COR-L47 (cell line): ENCODE measurements around the gene GNG12.

Experiments
- DNase-seq: peaks from one replicate; lab custom pipeline; 2025; lab: John Stamatoyannopoulos, UW

Gene GNG12

GRCh38 chr1:67814121-67814772 lies 19.0 kb downstream of the GNG12 start:
- DNase-seq: peak; percentile 40

DNA sequence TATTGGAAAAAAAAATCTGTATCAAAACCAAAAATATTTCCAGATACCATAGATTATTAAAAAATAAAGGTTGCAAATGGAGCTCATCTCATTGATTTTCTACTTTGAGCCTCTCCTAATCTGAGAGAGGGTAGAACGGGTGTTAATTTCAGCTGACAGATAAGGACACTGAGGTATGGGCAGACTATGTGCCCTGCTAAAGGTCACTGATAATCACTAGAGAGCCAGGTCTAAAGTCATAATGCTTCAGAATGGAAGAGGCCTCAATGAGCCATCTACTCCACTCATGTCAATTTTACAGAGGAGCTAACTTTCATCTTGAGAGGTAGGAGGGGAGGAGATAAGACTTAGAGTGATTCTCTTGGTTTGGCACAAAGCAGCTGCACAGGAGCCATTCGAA lies 21.0 kb downstream of the GNG12 start:
- no peak for DNase-seq

DNA sequence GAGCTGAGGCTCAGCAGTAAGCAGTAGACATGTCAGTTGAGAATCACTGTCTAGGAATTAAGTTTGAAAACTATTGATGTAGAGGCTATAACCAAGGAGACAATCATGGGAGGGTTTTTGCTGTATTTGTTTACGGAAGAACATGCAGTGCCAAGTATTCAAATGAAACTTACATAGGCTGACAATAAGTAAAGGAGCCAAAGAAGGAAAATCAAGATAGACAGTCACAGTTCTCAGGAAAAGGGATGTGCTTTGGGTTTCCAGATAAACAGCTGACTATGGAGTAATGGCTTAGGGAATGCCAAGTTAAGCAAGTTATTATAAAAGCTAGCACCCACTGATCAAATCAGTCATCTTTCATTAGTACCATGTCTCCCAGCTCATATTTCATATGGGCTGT lies 21.5 kb downstream of the GNG12 start:
- DNase-seq: no peak

- DNase-seq: no peak
These were observed 23.4 kb downstream of the GNG12 start for GRCh38 chr1:67809887-67810286.

DNA sequence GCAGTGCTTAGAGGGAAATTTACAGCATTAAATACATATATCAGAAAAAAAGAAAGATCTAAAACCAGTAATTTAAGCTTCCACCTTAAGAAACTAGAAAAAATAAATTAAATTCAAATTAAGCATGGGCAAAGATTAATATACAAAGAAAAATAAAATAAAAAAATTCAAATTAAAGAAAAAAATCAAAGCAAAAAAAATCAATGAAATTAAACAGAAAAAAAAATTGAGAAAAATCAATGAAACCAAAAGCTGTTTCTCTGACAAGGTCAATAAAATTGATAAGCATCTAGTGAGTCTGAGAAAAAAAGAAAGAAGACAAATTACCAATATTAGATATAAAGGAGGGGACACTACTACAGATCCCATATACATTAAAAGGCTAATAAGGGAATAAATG lies 26.0 kb downstream of the GNG12 start:
- DNase-seq: no peak

- DNase-seq: no peak
These were observed 28.6 kb downstream of the GNG12 start for GRCh38 chr1:67804710-67805109.

DNA sequence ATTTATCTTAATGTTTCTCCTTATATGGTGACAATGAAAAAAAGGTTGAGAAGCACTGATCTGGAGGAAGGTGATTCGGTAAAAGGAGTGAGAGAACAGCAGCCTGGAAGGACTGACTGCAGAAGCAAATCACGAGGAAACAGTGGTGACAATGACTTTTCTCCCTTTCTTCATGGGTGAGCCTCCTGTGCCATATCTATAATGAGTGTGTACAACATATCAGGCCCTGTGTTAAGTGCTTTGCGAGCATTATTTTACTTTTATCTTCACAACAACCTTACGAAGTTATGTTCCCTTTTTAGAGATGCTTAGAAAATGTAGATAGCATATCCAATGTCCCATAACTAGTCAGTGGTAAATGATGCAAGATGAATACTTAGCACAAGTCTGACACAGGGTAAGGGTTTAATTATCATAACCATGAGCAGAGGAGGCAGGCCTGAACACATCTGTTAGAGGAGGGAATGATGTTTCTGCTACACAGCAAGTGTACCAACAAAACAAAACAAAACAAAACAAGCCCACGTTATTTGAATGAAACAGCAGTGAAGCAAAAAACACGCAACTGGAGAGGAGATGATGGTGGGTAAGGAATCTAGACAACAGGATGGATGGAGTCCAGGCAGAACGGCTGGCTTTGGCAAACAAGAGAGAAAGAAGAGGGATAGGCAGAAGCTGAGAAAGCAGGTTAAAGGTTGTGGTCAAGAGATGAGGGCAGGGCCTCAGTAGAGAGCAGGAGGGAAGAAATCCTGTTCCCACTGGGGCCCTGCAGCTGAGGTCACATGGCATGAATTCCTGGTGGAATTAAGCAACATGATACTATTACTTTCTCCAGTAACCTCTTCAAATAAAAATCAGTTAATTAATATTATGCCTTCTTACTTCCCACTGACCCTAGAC lies 29.6 kb downstream of the GNG12 start:
- DNase-seq: no peak

GRCh38 chr1:67802565-67802964 lies 30.7 kb downstream of the GNG12 start:
- DNase-seq: no peak

GRCh38 chr1:67801903-67802302 lies 31.4 kb downstream of the GNG12 start:
- DNase-seq: no peak

DNA sequence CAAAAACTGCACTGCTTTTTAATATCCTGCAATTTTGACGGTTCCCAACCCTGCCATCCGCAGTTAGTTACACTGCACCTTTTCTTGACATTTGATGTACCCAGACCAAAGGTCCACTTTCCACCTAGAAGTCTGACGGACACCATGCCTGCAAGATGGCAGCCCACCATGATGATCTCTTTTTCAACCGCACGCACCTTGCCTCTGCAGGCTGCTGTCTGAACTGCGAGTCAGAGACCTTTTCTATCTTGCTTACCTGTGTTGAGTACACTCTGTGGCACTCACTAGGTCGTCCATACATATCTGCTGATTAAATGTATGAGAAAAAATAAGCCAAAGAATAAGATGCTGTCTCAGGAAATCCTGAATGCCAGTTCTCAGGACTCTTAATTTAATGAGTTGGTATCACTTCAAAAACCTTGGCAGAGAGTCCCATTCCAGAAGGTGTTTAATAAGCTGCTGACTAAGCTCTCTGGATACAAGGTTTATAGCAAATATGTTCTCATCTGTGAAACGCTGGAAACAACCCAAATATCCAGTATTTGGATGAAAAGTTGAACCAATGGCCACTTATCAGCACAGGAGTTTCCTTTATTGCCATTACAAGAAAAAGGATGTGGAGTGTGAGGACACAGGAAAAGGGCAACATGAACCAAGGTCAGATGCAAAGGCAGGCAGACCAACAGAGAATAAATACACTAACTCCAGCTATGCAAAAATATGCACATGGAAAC lies 37.9 kb downstream of the GNG12 start:
- no peak for DNase-seq

DNA sequence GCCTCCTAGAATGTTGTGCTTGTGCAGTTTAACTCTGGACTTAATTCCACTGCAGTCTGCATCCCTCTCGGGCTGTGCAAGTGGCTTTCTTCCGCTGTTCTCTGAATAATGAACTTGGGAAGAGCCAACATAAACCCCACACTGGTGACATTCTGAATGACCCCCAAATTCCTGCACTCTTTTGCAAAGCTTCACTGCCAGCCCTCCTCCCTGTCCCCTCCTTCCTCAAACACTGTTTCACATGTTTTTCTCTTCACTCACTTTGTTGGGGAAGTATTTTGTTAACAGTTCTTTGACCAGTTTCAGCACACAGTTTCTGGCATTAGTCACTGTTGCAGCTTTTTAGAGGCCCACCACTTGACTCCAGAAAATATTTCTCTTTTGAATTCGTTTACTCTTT lies 39.7 kb downstream of the GNG12 start:
- DNase-seq: no peak

DNA sequence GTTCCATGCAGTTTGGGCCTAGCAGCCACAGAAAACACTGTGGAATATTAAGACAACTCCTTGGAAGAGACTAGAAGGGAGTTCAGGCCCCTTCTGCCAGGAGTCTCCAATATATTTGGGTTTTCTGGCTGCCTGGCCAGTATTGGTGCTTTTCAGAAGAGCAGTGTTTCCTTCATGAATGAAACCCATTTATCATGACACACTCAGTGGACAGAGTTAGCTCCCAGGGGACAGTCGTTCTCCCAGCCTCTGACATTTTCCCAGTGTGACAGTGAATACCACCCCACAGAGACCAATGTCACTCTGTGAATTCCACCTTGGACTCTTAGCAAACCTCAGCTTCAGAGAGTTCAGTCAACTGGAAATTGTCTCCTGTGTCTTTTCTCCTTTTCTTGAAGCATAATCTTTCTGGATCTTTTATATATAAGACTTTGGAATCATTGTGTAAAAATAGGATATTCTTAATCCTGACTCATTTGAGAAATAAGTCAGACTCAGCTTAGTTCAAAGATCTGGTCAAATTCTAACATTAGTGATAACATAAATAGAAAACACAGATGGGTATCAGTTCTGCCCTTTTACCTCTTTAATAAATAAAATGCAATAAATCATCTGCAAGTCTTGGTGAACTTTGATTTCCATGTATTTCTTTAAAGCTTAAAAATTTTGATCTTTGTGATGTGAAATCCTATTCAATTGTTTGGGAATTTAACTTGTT lies 40.4 kb downstream of the GNG12 start:
- DNase-seq: no peak

DNA sequence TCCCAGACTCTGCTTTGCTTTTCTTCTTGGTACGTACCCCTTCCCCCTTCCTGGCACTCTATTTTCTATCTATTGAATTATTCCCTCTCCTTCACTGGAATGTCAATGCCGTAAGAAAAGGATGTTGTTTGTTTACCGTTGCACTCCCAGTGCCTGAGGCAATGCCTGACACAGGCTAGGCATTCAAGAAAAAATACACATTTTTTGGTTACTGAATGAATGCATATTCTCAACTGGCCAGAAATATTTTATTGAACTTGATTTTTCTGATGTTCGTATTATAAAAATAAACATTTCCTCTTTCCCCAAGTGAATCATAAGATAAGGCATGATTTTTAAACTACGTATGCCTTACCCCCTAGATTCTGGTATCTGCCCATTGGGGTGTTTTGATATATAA lies 41.2 kb downstream of the GNG12 start:
- no peak for DNase-seq

- no peak for DNase-seq
These were observed 41.6 kb downstream of the GNG12 start for GRCh38 chr1:67791686-67792085.

- no peak for DNase-seq
These were observed 42.0 kb downstream of the GNG12 start for GRCh38 chr1:67791261-67791660.

DNA sequence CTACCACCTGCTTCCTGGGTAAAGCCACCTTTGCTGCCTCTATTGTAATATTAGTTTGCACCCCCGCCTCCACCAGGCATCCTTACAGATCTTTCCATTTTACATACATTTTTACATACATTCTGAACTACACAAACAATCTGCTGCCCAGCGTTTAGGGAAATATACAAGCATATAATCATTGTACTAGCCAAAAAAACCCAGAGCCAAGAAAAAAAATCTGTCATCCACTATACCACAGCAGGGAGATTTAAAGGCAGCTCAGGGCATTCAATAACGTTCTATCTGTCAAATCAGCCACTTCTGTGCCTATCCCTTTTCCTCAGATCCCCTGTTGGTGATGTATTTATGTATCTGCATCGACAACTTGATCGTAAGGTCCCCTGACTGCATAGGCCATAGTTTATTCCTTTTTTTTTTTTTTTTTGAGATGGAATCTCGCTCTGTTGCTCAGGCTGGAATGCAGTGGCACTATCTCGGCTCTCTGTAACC lies 43.0 kb downstream of the GNG12 start:
- DNase-seq: no peak

GRCh38 chr1:67789551-67789950 lies 43.7 kb downstream of the GNG12 start:
- no peak for DNase-seq

GRCh38 chr1:67788904-67789303 lies 44.4 kb downstream of the GNG12 start:
- DNase-seq: no peak

GRCh38 chr1:67788238-67788790 lies 45.0 kb downstream of the GNG12 start:
- DNase-seq: no peak

- no peak for DNase-seq
These were observed 45.5 kb downstream of the GNG12 start for GRCh38 chr1:67787746-67788145.

DNA sequence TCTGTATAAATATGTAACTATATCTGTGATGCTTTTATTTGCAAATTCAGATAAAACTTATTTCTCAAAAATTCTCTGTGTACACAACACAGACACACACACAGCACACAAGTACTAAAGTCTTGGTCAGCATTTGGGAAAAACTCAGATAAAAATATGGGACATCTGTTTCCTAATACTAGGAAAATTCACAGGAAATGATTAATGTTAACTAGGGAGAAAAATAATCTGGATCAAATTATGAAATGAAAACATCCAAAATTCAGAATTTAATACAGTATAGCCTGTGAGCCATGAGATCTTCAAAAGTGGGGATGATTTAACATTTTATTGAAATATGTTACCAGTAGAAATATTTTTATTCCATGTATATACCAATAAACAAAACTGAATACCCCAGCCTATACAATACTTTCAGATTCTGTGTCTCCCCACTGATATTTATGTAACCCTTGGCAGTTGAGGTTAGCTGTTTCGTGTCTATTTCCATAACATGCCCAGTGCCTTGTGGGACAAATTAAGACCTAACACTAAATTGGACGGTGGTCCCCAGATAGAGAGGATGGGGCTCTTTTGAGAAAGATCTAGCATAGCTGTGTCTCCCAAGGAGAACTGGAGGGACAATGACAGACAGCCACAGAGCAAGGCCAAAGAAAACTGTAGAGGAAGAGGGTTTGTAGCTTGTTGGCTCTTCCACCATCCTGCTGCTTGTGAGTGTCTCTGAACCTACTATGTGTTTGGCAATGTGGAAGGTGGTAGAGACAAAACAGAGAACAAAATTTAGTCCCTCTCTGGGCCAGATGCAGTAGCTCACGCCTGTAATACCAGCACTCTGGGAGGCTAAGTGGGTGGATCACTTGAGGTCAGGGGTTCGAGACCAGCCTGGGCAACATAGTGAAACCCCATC lies 47.2 kb downstream of the GNG12 start:
- no peak for DNase-seq
